ES-I3 (cell line): ENCODE data around the gene TBCB.
"Not testable (repeated sequence)": the region's sequence is repeated elsewhere in the genome, so short reads cannot be mapped to it uniquely, and the experiment has no call there.

Experiments used
- H3K36me3 ChIP-seq: 2 replicates; pipeline ENCODE4 v1.6.1; 2013; ENCODE audit warnings: mild to moderate bottlenecking, low read length, control low read depth, moderate library complexity; ENCODE audit not compliant: insufficient read depth
- H3K4me1 ChIP-seq: 2 replicates; pipeline ENCODE4 v1.6.1; 2013; ENCODE audit warnings: mild to moderate bottlenecking, control low read depth, low read length; ENCODE audit not compliant: insufficient read depth
- H3K9ac ChIP-seq: 2 replicates; pipeline ENCODE4 v1.6.1; 2013; ENCODE audit warnings: low read depth, mild to moderate bottlenecking, low read length, moderate library complexity
- H3K9me3 ChIP-seq: 2 replicates; pipeline ENCODE4 v1.6.1; 2013; ENCODE audit warnings: mild to moderate bottlenecking, low read length, moderate library complexity; ENCODE audit not compliant: control insufficient read depth, insufficient read depth

The TBCB gene

DNA sequence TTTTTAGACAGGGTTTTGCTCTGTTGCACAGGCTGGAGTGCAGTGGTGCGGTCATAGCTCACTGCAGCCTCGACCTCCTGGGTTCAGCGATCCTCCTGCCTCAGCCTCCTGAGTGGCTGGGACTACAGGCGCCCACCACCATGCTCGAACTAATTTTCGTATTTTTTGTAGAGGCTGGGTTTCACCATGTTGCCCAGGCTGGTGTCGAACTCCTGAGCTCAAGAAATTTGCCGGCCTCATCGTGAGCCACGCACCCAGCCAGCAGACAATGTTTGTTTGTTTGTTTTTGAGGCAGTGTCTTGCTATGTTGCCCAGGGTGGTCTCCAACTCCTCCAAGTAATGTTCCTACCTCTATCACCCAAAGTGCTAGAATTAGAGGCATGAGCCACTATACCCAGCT, 37.9 kb downstream of the TBCB start:
- Histone ChIP-seq H3K4me1 (peaks cover 3% of the 10 kb centered on the region; the same call in 1 of the 2 replicates), H3K9me3 (no peaks in the 10 kb centered on the region), H3K36me3 (peaks cover 4% of the 10 kb centered on the region; the same call in 1 of the 2 replicates), H3K9ac (no peak overlapping the region)

DNA sequence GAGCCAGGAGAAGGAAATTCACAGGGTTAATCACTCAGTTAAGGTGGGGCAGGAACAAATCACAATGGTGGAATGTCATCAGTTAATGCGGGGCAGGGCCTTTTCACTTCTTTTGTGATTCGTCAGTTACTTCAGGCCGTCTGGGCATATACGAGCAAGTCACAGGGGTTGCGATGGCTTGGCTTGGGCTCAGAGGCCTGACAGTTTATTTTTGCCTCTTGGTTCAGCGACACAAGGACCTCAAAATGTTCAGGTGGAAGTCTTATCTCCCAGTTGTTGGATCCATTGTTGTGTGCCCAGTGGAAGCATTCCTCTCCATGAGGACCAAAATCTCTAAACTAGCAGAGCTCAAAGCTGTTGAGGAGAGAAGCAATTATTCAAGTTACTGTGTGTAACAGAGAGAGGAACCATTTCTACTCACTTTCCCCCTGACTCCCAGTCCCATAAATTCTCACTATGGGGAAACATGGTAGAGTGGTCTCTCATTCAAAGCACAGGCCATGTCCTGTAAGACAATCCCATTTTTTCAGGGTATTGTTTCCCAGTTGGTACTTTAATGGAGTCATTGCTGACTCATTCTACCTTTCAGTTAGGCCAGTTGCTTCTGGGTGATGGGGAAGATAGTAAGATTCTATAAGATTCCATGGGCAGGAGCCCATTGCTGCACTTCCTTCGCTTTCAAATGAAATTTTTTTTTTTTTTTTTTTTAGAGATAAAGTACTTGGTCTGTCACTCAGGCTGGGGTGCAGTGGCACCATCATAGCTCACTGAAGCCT, 45.7 kb downstream of the TBCB start:
- Histone ChIP-seq H3K36me3 (no peaks in the 10 kb centered on the region), H3K9ac (peak overlapping the region; percentile 12; the same call in 1 of the 2 replicates), H3K9me3 (no peaks in the 10 kb centered on the region), H3K4me1 (peaks cover 12% of the 10 kb centered on the region)

DNA sequence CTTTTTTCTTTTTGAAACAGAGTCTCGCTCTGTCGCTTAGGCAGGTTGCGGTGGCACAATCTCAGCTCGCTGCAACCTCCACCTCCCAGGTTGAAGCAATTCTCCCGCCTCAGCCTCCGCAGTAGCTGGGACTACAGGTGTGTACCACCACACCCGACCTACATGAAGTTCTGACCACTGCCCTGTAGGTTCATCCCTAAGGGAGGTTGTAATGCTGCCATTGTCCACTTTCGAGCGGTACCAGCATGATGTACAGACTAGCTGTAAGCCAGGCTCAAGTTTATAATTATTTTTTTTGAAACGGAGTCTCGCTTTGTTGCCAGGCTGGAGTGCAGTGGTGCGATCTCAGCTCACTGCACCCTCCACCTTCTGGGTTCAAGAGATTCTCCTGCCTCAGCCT, 48.5 kb downstream of the TBCB start:
- Histone ChIP-seq H3K9ac (no peak overlapping the region), H3K36me3 (no peaks in the 10 kb centered on the region), H3K4me1 (peaks cover 12% of the 10 kb centered on the region), H3K9me3 (no peaks in the 10 kb centered on the region)

DNA sequence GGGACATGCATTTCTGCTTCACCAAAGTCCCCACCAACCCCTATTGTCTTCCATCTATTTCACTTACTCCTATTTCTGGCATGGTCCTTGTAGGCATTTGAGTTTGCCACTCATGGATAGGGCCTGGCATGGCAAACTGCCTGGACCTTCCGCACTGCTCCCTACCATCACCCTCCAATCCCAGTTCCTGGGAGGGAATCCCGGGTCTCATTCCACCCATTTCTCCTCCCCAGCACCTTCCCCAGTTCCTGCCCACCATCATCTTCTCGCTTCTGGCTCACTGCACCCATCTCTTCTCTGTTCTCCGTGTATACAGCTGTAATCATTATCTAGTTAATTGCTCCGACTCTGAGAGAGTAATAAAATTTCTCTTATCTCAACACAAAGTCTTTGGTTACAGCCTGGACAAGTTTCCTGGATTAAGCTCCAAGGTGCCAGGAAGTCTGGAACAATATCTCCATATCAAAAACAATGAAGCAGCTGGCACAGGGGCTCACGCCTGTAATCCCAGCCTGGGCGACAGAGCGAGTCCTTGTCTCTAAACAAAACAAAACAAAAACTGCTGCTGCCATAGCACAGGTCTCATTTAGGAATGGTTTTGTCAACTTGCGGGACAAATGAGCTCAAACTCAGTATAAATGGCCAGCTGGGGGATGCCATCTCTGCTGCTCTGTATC, 54.0 kb downstream of the TBCB start:
- Histone ChIP-seq H3K4me1 (no peaks in the 10 kb centered on the region), H3K36me3 (no peaks in the 10 kb centered on the region), H3K9ac (no peak overlapping the region), H3K9me3 (no peaks in the 10 kb centered on the region)

DNA sequence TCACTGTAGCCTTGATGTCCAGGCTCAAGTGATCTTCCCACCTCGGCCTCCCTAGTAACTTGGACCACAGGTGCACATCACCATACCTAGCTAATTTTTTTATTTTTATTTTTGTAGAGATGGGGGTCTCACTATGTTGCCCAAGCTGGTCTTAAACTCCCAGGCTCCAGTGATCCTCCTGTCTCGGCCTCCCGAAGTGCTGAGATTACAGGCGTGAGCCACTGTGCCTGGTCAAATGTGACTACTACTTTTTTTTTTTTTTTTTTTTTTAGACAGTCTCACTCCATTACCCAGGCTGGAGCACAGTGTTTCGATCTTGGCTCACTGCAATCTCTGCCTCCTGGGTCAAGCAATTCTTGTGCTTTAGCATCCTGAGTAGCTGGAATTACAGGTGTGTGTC, 57.6 kb downstream of the TBCB start:
- no peaks in the 10 kb centered on the region; the same call in 1 of the 2 replicates for H3K9me3 ChIP-seq
- no peaks in the 10 kb centered on the region for H3K4me1 ChIP-seq
- H3K36me3 ChIP-seq: no peaks in the 10 kb centered on the region; the same call in 1 of the 2 replicates
- no peak overlapping the region for H3K9ac ChIP-seq

- H3K9ac ChIP-seq, H3K36me3 ChIP-seq, H3K4me1 ChIP-seq, H3K9me3 ChIP-seq: not testable (repeated sequence)
Observed at GRCh38 chr19:36173846-36174245, 58.6 kb downstream of the TBCB start.
